Activated B cell treated with CpG ODN at 0.5 μM for 24 hours (primary cell): ENCODE measurements around the gene HELZ. TPM values are rescaled to one million over a fixed set of nuclear protein-coding genes. Genes with fewer than 3 reads are reported as not detected.

Experiments used
- ATAC-seq: fragments of 200-7000 bp; cut with Tn5 transposase; one replicate; pipeline ENCODE4 v1.10.0; 2021; ENCODE audit warnings: low read depth, mild to moderate bottlenecking, moderate library complexity
- CTCF ChIA-PET: fragments of 350-600 bp; sonication (Branson Sonifier 250); formaldehyde crosslinking; loops from one replicate; lab custom pipeline; 2021; ENCODE audit warnings: antibody characterized with exemption; lab: Charles Lee
- POLR2A ChIA-PET: fragments of 350-600 bp; sonication (Branson Sonifier 250); formaldehyde crosslinking; loops from one replicate; lab custom pipeline; 2021; ENCODE audit warnings: antibody characterized with exemption; lab: Charles Lee
- DNase-seq: peaks from one replicate; pipeline ENCODE4 v3.0.0; 2022
- H3K27ac Mint-ChIP-seq: one replicate; pipeline ENCODE4 v1.8.0; 2020; ENCODE audit warnings: mixed read lengths
- H3K27me3 Mint-ChIP-seq: one replicate; pipeline ENCODE4 v1.8.0; 2021; ENCODE audit warnings: mixed read lengths
- H3K36me3 Mint-ChIP-seq: one replicate; pipeline ENCODE4 v1.8.0; 2021; ENCODE audit warnings: low read depth, mixed read lengths
- H3K4me1 Mint-ChIP-seq: one replicate; pipeline ENCODE4 v1.8.0; 2021; ENCODE audit warnings: mixed read lengths
- H3K4me3 Mint-ChIP-seq: one replicate; pipeline ENCODE4 v1.8.0; 2020; ENCODE audit warnings: mild to moderate bottlenecking, mixed read lengths
- H3K9me3 Mint-ChIP-seq: one replicate; pipeline ENCODE4 v1.8.0; 2020; ENCODE audit warnings: mixed read lengths
- CTCF ChIP-seq: fragments of 200-600 bp; IDR thresholded peaks from one replicate; pipeline ENCODE4 v1.8.0; 2022; ENCODE audit warnings: antibody characterized with exemption, mild to moderate bottlenecking
- intact Hi-C: fragments of 100-400 bp; cut with micrococcal nuclease; formaldehyde crosslinking; loops from one replicate; pipeline ENCODE4 v1.15.1; 2024
- total RNA-seq: library from RNA; stranded (reverse); gene quantifications from 2 replicates; pipeline ENCODE4 v1.2.3, GENCODE V29; 2022

The HELZ gene
- total RNA-seq, 1 donor from 2014 or later: 69.7 TPM

DNA sequence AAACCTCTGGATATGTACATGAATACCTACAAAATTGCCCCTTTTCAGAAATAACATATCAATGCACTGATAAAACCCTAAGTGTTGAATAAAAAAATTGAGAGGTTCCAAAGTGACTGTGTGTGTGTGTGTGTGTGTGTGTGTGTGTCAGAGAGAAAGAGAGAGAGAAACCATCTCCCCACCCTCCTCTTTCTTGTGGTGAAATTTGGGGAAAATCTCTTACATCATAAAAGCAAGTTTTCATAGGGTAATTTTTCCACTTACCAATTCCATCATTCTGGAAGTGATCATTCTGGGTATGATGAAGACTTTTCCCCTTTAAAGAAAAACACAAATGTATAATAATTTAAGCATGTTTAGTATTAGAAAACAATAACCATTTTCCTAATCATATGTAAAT, 121.3 kb downstream of the HELZ start:
- no peak for TF ChIP-seq CTCF
- ATAC-seq (no peak), DNase-seq (no peak)
- Mint-ChIP-seq H3K27me3 (no peaks in the 10 kb centered on the region), H3K36me3 (peaks cover 62% of the 10 kb centered on the region), H3K4me3 (no peak overlapping the region), H3K9me3 (no peaks in the 10 kb centered on the region), H3K27ac (no peak overlapping the region), H3K4me1 (peaks cover 3% of the 10 kb centered on the region)
- ChIA-PET POLR2A (no interaction called here), CTCF (no interaction called here)
- intact Hi-C loops: no loop called here

- H3K4me3 Mint-ChIP-seq: no peak overlapping the region
- ChIA-PET CTCF (no interaction called here), POLR2A (no interaction called here)
- no peaks in the 10 kb centered on the region for H3K27me3 Mint-ChIP-seq
- no peak overlapping the region for H3K27ac Mint-ChIP-seq
- ATAC-seq (no peak), DNase-seq (no peak)
- no peaks in the 10 kb centered on the region for H3K4me1 Mint-ChIP-seq
- peaks cover 70% of the 10 kb centered on the region for H3K36me3 Mint-ChIP-seq
- intact Hi-C loops: no loop called here
- TF ChIP-seq CTCF: no peak
- peaks cover 6% of the 10 kb centered on the region for H3K9me3 Mint-ChIP-seq
Observed at GRCh38 chr17:67121316-67121891, 123.6 kb downstream of the HELZ start.

GRCh38 chr17:67119102-67119501, 125.9 kb downstream of the HELZ start:
- ChIA-PET POLR2A (no interaction called here), CTCF (no interaction called here)
- DNase-seq (no peak), ATAC-seq (no peak)
- no peak overlapping the region for H3K27ac Mint-ChIP-seq
- H3K27me3 Mint-ChIP-seq: no peaks in the 10 kb centered on the region
- no peaks in the 10 kb centered on the region for H3K4me1 Mint-ChIP-seq
- TF ChIP-seq CTCF: no peak
- H3K36me3 Mint-ChIP-seq: peaks cover 80% of the 10 kb centered on the region
- peaks cover 14% of the 10 kb centered on the region for H3K9me3 Mint-ChIP-seq
- H3K4me3 Mint-ChIP-seq: no peak overlapping the region
- intact Hi-C loops: no loop called here

DNA sequence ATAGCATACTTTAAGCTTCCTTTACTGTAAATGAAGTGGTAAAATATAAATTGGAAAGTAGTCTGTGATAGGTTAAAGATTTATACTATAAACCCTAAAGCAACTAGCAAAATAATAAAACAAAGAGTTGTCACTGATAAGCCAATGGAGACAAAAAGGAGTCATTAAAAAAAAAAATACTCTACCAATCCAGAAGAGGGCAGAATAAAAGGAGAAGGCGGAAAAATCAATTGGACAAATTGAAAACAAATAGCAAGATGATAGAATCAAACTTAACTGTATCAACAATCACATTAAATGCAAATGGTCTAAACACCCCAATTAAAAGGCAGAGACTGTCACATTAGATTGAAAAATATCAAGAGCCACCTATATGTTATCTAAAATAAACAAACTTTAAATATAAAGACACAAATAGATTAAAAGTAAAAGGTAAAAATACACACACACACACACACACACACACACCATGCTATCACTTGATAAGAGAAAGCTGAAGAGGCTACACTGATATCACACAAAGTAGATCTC, 128.9 kb downstream of the HELZ start:
- intact Hi-C loops: no loop called here
- Mint-ChIP-seq H3K4me1 (no peaks in the 10 kb centered on the region), H3K9me3 (peaks cover 14% of the 10 kb centered on the region), H3K4me3 (no peak overlapping the region), H3K27ac (no peak overlapping the region), H3K36me3 (peaks cover 93% of the 10 kb centered on the region), H3K27me3 (no peaks in the 10 kb centered on the region)
- no peak for TF ChIP-seq CTCF
- ChIA-PET CTCF (no interaction called here), POLR2A (no interaction called here)
- no peak for DNase-seq
- ATAC-seq: no peak

DNA sequence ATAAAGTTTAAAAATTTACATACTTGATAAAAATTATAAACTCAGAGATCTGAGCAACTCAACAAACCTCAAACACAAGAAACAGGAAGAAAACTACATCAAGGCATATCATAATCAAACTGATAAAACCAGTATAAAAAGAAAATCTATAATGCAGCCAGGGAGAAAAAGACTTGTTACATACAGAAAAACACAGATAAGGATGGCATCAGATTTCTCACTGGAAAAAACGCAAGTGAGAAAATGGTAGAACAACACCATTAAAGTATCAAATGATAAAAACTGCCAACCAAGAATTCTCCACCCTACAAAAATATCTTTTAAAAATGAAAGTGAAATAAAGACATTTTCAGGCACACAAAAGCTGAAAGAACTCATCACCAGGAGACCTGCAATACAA, 129.6 kb downstream of the HELZ start:
- no peak for TF ChIP-seq CTCF
- Mint-ChIP-seq H3K4me1 (no peaks in the 10 kb centered on the region), H3K27me3 (no peaks in the 10 kb centered on the region), H3K27ac (no peak overlapping the region), H3K9me3 (peaks cover 14% of the 10 kb centered on the region), H3K4me3 (no peak overlapping the region), H3K36me3 (peaks cover 93% of the 10 kb centered on the region)
- ATAC-seq: no peak
- intact Hi-C loops: no loop called here
- no peak for DNase-seq
- ChIA-PET CTCF (no interaction called here), POLR2A (no interaction called here)
